H9 (cell line): ENCODE measurements around the gene BNIP5. TPM values are rescaled to one million over a fixed set of nuclear protein-coding genes. Genes with fewer than 3 reads are reported as not detected.

Experiments
- DNase-seq: peaks from one replicate; pipeline ENCODE4 v3.0.0-alpha.2; 2017
- H2AFZ ChIP-seq: one replicate; pipeline ENCODE4 v1.6.1; 2013; ENCODE audit warnings: mild to moderate bottlenecking, low read length, control low read depth, moderate library complexity
- H2AK5ac ChIP-seq: 2 replicates; pipeline ENCODE4 v1.6.1; 2013; ENCODE audit warnings: low read length, control low read depth, mixed read lengths; ENCODE audit not compliant: insufficient read length
- H2BK120ac ChIP-seq: one replicate; pipeline ENCODE4 v1.6.1; 2013; ENCODE audit warnings: low read depth, mild to moderate bottlenecking, low read length, control low read depth, inconsistent platforms; ENCODE audit not compliant: poor library complexity, severe bottlenecking
- H2BK12ac ChIP-seq: 2 replicates; pipeline ENCODE4 v1.6.1; 2013; ENCODE audit warnings: low read length, control low read depth, mixed read lengths, low read depth; ENCODE audit not compliant: insufficient read length
- H2BK15ac ChIP-seq: 2 replicates; pipeline ENCODE4 v1.6.1; 2013; ENCODE audit warnings: low read depth, low read length, control low read depth
- H2BK20ac ChIP-seq: one replicate; pipeline ENCODE4 v1.6.1; 2013; ENCODE audit warnings: low read depth, mild to moderate bottlenecking, low read length, control low read depth, inconsistent platforms; ENCODE audit not compliant: poor library complexity, severe bottlenecking
- H2BK5ac ChIP-seq: 2 replicates; pipeline ENCODE4 v1.6.1; 2013; ENCODE audit warnings: low read length, control low read depth, mixed read lengths; ENCODE audit not compliant: insufficient read length
- H3K14ac ChIP-seq: 2 replicates; pipeline ENCODE4 v1.6.1; 2013; ENCODE audit warnings: low read length, control low read depth; ENCODE audit not compliant: insufficient read depth
- H3K18ac ChIP-seq: 2 replicates; pipeline ENCODE4 v1.6.1; 2013; ENCODE audit warnings: low read depth, mild to moderate bottlenecking, mixed read lengths, low read length, control low read depth; ENCODE audit not compliant: insufficient read length
- H3K23ac ChIP-seq: 2 replicates; pipeline ENCODE4 v1.6.1; 2013; ENCODE audit warnings: low read length, control low read depth, mixed read lengths, low read depth; ENCODE audit not compliant: insufficient read length
- H3K23me2 ChIP-seq: 2 replicates; pipeline ENCODE4 v1.6.1; 2013; ENCODE audit warnings: low read depth, mild to moderate bottlenecking, mixed read lengths, low read length, control low read depth; ENCODE audit not compliant: insufficient read length, poor library complexity, severe bottlenecking
- H3K27ac ChIP-seq: 2 replicates; pipeline ENCODE4 v1.5.1; 2013; ENCODE audit warnings: low read length, control low read depth, mixed read lengths, low read depth; ENCODE audit not compliant: insufficient read length
- H3K27me3 ChIP-seq: 2 replicates; pipeline ENCODE4 v1.6.1; 2013; ENCODE audit warnings: low read length, control low read depth, inconsistent platforms; ENCODE audit not compliant: insufficient read depth
- H3K4ac ChIP-seq: 2 replicates; pipeline ENCODE4 v1.6.1; 2013; ENCODE audit warnings: low read depth, mild to moderate bottlenecking, control low read depth, inconsistent platforms, low read length, moderate library complexity
- H3K4me1 ChIP-seq: 2 replicates; pipeline ENCODE4 v1.6.1; 2013; ENCODE audit warnings: low read length, control low read depth, inconsistent platforms; ENCODE audit not compliant: insufficient read depth
- H3K4me2 ChIP-seq: 2 replicates; pipeline ENCODE4 v1.6.1; 2013; ENCODE audit warnings: low read length, control low read depth, mixed read lengths; ENCODE audit not compliant: insufficient read length, insufficient read depth
- H3K56ac ChIP-seq: 2 replicates; pipeline ENCODE4 v1.6.1; 2013; ENCODE audit warnings: low read depth, mild to moderate bottlenecking, mixed read lengths, low read length, control low read depth; ENCODE audit not compliant: insufficient read length
- H3K79me1 ChIP-seq: 2 replicates; pipeline ENCODE4 v1.6.1; 2013; ENCODE audit warnings: low read depth, mild to moderate bottlenecking, moderate library complexity, low read length, control low read depth, inconsistent platforms; ENCODE audit not compliant: insufficient read depth, poor library complexity, severe bottlenecking
- H3K79me2 ChIP-seq: 2 replicates; pipeline ENCODE4 v1.6.1; 2013; ENCODE audit warnings: low read length, control low read depth, inconsistent platforms; ENCODE audit not compliant: insufficient read depth
- H3K9ac ChIP-seq: 2 replicates; pipeline ENCODE4 v1.6.1; 2013; ENCODE audit warnings: low read length, control low read depth, mixed read lengths; ENCODE audit not compliant: insufficient read length; ENCODE audit errors: extremely low read depth
- H3K9me3 ChIP-seq: one replicate; pipeline ENCODE4 v1.6.1; 2013; ENCODE audit warnings: low read depth, low read length, inconsistent platforms; ENCODE audit not compliant: control insufficient read depth
- H3T11ph ChIP-seq: one replicate; pipeline ENCODE4 v1.6.1; 2013; ENCODE audit warnings: mild to moderate bottlenecking, low read length, control low read depth, inconsistent platforms
- H4K20me1 ChIP-seq: one replicate; pipeline ENCODE4 v1.6.1; 2013; ENCODE audit not compliant: control insufficient read depth, insufficient read length, insufficient read depth
- H4K5ac ChIP-seq: 2 replicates; pipeline ENCODE4 v1.6.1; 2013; ENCODE audit warnings: low read depth, mild to moderate bottlenecking, mixed read lengths, low read length, control low read depth; ENCODE audit not compliant: insufficient read length
- H4K8ac ChIP-seq: replicated peaks from 2 replicates; pipeline ENCODE4 v1.6.1; 2013; ENCODE audit warnings: low read length, control low read depth, mixed read lengths, low read depth; ENCODE audit not compliant: insufficient read length
- H4K91ac ChIP-seq: 2 replicates; pipeline ENCODE4 v1.6.1; 2013; ENCODE audit warnings: low read depth, mild to moderate bottlenecking, moderate library complexity, mixed read lengths, low read length, control low read depth; ENCODE audit not compliant: insufficient read length
- H3K27ac Mint-ChIP-seq, 3 experiments: 2 replicates in 2 of 3; 3 replicates in 1 of 3; pipeline ENCODE4 v1.8.0; 2020 to 2021; ENCODE audit warnings: mixed read lengths in 3 of 3, mild to moderate bottlenecking in 1 of 3, moderate library complexity in 1 of 3
- H3K27me3 Mint-ChIP-seq: 2 replicates; pipeline ENCODE4 v1.8.0; 2021; ENCODE audit warnings: low read depth, mild to moderate bottlenecking, moderate library complexity, mixed read lengths
- H3K36me3 Mint-ChIP-seq, 3 experiments: 2 replicates in 2 of 3; 3 replicates in 1 of 3; pipeline ENCODE4 v1.8.0; 2020 to 2021; ENCODE audit warnings: low read depth in 3 of 3, mixed read lengths in 3 of 3; ENCODE audit not compliant: insufficient read depth in 1 of 3
- H3K4me1 Mint-ChIP-seq, 2 experiments: 2 replicates each; pipeline ENCODE4 v1.8.0; 2020; ENCODE audit warnings: mixed read lengths in 2 of 2
- H3K4me3 Mint-ChIP-seq, 2 experiments: 2 replicates in 1 of 2; 3 replicates in 1 of 2; pipeline ENCODE4 v1.8.0; 2020 to 2021; ENCODE audit warnings: mild to moderate bottlenecking in 2 of 2, mixed read lengths in 2 of 2, moderate library complexity in 1 of 2
- H3K9me3 Mint-ChIP-seq, 2 experiments: 2 replicates in 1 of 2; 3 replicates in 1 of 2; pipeline ENCODE4 v1.8.0; 2020; ENCODE audit warnings: mild to moderate bottlenecking in 2 of 2, mixed read lengths in 2 of 2, moderate library complexity in 1 of 2
- WGBS: extraction: QIAGEN DNeasy Blood & Tissue Kit; methylation state at CpG from one replicate; pipeline ENCODE4 v1.1.7; 2013; ENCODE audit warnings: missing lambda C conversion rate, low lambda C conversion rate, mixed read lengths; ENCODE audit not compliant: insufficient read length; ENCODE audit errors: extremely low coverage; 5-methylcytosine and 5-hydroxymethylcytosine counted together
- total RNA-seq: library from RNA; stranded (reverse); gene quantifications from 2 replicates; pipeline ENCODE4 v1.2.1, GENCODE V29; 2021
- TF ChIP-seq, protein P1 (sequence below): fragments of 200-600 bp; sonication (generic); conservative IDR thresholded peaks from 3 replicates; pipeline ENCODE4 v1.8.0; 2021; ENCODE audit warnings: antibody characterized with exemption, mild to moderate bottlenecking

Gene BNIP5
- total RNA-seq, 1 experiment from 2014 or later = not detected

- H3K9me3 ChIP-seq = no peaks in the 10 kb centered on the region
- no peak overlapping the region for H3T11ph ChIP-seq
- H3K4ac ChIP-seq = no peak overlapping the region
- H3K56ac ChIP-seq = no peak overlapping the region
- H3K27ac ChIP-seq = no peak overlapping the region
- TF ChIP-seq, protein P1, sequence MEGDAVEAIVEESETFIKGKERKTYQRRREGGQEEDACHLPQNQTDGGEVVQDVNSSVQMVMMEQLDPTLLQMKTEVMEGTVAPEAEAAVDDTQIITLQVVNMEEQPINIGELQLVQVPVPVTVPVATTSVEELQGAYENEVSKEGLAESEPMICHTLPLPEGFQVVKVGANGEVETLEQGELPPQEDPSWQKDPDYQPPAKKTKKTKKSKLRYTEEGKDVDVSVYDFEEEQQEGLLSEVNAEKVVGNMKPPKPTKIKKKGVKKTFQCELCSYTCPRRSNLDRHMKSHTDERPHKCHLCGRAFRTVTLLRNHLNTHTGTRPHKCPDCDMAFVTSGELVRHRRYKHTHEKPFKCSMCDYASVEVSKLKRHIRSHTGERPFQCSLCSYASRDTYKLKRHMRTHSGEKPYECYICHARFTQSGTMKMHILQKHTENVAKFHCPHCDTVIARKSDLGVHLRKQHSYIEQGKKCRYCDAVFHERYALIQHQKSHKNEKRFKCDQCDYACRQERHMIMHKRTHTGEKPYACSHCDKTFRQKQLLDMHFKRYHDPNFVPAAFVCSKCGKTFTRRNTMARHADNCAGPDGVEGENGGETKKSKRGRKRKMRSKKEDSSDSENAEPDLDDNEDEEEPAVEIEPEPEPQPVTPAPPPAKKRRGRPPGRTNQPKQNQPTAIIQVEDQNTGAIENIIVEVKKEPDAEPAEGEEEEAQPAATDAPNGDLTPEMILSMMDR = no peak
- H3K27ac Mint-ChIP-seq = no peak overlapping the region
- no peak overlapping the region for H4K91ac ChIP-seq
- H4K20me1 ChIP-seq = no peaks in the 10 kb centered on the region
- no peak overlapping the region for H2BK5ac ChIP-seq
- H3K18ac ChIP-seq = no peak overlapping the region
- H3K4me1 Mint-ChIP-seq = peaks cover 15 to 35% of the 10 kb centered on the region in 2 experiments
- H2BK12ac ChIP-seq = no peak overlapping the region
- no peak overlapping the region for H3K23ac ChIP-seq
- no peak overlapping the region; the same call in 1 of the 2 replicates for H3K14ac ChIP-seq
- no peak overlapping the region for H2AFZ ChIP-seq
- H3K4me3 Mint-ChIP-seq = no peak overlapping the region
- H2BK20ac ChIP-seq = no peak overlapping the region
- no peak overlapping the region for H2AK5ac ChIP-seq
- H3K27me3 ChIP-seq = no peaks in the 10 kb centered on the region
- H3K23me2 ChIP-seq = no peaks in the 10 kb centered on the region
- H3K27me3 Mint-ChIP-seq = peaks cover 6% of the 10 kb centered on the region
- H3K9me3 Mint-ChIP-seq = no peaks in the 10 kb centered on the region; a peak in 1 of 5 replicates
- no CpG with 5 or more reads among the region's 9 CpGs for WGBS
- DNase-seq = no peak
- H4K8ac ChIP-seq = no peak overlapping the region
- H2BK120ac ChIP-seq = no peak overlapping the region
- no peak overlapping the region for H2BK15ac ChIP-seq
- no peaks in the 10 kb centered on the region for H3K4me1 ChIP-seq
- H3K79me1 ChIP-seq = no peaks in the 10 kb centered on the region
- no peaks in the 10 kb centered on the region for H3K79me2 ChIP-seq
- H3K36me3 Mint-ChIP-seq = no peaks in the 10 kb centered on the region
- H3K9ac ChIP-seq = no peak overlapping the region
- no peak overlapping the region for H3K4me2 ChIP-seq
- no peak overlapping the region for H4K5ac ChIP-seq
These were observed 17.3 kb downstream of the BNIP5 start for GRCh38 chr6:36319436-36319762.
